Activated CD8-positive, alpha-beta memory T cell treated with anti-CD3 and anti-CD28 coated beads for 48 hours (primary cell): ENCODE data around the gene GZMM.

Source experiments
- DNase-seq, 3 experiments: peaks; one replicate each; pipeline ENCODE4 v3.0.0-alpha.2; 2020; ENCODE audit warnings: low read depth in 2 of 3, low spot score in 2 of 3

GZMM gene

DNA sequence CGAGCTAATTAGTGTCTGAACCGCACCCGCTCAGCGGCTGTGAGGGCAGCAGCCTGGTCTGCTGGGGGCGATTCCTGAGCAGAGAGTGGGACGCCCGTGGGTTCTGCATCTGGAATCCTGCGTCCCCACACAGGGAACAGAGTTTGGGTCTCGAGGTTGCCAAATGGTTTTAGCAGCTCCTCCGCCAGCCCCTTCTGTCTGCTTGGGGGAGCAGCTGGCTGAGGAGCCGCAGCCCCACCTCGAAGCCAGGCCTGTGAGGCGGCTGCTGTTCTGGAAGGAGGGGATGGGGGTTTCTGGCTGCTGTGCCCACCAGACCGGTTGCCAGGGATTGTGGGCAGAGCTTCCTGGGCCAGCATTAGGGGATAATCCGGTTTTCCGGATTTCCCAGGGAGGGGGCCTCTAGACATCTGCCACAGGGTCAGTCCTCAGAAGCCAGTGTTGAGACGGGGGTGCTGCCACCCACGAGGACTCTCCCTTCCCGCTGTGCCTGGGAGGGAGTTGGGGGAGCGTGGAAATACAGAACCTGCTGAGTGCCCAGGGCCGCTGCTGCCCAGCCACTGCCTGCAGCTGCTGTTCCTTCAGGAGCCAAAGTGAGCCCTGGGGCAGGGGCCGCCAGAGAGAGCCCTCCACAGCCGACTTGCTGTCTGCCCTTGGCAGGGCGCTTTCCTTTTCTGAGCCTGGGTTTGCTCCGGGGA is 10.3 kb upstream of the GZMM start:
- DNase-seq: no peak

DNA sequence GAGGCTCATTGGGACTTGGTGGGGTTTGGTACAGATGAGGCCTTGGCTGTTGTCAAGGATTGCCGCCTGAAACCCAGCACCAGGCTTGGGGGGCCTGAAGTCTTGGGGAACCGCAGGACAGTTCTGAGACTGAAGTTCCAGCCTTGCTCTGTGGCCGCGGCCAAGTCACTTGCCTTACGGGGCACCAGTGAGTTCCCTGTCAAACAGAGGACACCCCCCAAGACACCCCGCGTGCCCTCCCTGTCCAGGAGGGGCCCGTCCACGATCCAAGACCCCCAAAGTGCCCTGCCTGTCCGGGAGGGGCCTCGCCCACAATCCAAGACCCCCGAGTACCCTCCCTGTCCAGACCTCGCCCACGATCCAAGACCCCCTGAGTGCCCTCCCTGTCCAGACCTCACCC is 9.8 kb upstream of the GZMM start:
- DNase-seq: no peak

DNA sequence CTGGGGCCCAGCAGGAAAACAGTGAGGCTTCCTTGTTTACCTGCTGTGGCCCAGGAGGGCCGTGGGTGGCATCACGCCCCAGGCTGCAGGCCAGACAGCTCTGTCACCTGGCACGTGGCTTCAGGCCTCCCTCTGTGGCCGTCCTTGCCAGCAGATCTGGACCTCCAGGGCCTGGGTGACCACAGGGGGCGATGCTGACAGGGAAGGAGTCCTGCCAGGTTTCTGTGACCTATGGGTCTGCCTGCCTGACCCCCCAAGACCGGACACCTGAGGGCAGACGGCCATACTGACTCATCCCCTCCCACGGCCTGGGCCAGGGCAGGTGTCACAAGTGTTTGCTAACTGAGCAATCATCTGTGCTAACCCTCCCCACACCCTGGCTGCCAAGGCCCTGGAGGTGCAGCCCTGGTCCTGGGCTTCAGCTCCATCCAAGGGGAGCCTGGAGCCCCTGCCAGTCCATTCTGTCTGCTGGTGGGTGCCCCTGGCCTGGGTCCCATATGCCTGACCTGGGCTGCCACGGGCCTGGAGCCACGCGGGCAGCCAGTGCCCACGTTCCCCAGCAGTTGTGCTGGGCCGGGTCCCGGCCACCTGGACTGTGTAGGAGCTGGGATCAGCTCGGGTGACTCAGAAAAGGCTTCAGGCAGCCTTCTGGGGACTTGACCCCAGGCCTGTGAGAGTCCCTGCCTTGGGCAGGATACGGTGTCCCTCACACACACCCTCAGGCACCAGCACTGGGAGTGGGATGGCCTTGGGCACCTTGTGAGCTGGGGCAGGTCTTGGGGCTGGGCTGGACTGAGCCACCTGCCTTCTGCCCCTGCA is 8.6 kb upstream of the GZMM start:
- DNase-seq: no peak

DNA sequence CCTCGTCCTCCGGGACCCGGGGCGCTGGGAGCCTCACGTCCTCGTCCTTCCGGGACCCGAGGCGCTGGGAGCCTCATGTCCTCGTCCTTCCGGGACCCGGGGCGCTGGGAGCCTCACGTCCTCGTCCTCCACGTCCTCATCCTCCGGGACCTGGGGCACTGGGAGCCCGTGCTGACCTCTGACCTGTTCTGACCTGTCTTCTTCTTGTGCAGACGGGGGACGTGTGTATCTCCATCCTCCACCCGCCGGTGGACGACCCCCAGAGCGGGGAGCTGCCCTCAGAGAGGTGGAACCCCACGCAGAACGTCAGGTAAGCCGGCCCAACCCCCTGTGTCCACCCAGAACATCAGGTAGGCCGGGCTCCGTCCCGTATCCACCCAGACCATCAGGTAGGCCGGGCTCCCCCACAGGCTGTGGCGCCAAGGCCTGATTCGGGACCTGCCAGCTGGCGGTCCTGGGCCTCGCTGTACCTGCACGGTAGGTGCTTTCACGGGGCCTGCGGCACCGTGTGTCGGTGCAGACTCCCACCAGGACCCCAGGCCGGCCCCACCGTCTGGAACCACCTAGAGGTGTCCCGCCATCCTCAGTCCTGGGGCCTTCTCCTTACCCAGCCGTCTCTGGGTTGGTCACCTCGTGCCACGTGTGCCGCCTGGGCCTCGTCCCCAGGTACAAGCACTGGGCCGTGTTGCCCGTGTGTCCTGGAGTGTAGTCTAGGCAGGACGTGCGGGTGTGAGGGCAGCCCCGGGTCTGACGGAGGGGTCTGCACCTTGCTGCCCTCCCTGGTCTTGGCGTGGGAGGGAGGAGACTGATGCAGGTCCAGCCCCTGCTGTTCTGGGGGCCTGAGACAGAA is 7.6 kb upstream of the GZMM start:
- DNase-seq: no peak

DNA sequence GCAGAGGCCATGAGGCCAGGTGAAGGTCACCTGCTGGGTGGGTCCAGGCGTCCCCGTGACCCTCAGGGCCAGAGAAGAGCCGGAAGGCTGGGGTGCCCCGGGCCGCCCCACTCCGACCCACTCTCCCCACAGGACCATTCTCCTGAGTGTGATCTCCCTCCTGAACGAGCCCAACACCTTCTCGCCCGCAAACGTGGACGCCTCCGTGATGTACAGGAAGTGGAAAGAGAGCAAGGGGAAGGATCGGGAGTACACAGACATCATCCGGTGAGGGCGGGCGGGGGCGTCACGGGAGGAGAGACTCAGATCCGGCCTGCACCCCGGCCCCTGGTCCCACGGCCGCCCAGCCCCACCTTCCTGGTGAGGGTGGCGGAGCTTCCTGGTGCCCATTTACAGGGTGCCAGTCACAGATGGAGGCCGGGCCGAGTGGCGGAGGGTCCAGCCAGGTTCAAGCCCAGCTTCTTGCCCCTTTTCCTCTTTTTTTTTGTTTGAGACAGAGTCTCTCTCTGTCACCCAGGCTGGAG is 6.9 kb upstream of the GZMM start:
- no peak for DNase-seq

DNA sequence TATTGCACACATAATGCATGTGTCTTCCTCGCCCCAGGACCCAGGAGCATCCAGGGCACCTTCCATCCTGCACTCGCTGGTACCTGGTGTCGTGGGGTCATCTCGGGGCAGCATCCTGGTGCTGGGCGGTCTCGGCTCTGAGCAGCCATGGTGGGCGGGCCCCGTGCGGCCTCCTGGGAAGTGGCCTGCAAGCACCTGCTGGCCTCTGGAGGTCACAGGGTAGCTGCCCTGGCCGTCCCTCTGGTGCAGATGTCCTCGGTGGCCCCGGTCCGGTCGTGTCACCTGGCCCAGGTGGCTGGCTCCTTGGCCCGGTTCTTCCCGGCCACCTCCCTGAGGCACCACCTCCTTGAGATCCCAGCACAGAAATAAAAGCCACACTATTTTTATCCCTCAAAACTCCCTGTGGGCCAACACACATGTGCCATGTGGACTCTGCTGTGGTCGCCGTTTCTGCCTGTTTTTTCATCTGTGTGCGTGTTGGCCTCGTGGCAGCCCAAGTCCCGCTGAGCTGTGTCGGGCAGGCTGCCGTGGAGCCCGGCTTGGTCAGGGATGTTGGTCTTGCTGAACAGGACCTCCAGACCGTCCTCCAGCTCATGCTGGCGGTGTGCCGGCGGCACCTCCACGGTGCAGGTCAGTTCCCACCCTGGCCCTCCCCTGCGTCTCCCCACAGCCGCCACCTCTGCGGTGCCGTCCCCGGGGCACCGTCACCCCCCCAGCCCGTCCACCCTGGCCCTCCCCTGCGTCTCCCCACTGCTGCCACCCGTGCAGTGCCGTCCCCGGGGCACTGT is 5.0 kb upstream of the GZMM start:
- no peak for DNase-seq

DNA sequence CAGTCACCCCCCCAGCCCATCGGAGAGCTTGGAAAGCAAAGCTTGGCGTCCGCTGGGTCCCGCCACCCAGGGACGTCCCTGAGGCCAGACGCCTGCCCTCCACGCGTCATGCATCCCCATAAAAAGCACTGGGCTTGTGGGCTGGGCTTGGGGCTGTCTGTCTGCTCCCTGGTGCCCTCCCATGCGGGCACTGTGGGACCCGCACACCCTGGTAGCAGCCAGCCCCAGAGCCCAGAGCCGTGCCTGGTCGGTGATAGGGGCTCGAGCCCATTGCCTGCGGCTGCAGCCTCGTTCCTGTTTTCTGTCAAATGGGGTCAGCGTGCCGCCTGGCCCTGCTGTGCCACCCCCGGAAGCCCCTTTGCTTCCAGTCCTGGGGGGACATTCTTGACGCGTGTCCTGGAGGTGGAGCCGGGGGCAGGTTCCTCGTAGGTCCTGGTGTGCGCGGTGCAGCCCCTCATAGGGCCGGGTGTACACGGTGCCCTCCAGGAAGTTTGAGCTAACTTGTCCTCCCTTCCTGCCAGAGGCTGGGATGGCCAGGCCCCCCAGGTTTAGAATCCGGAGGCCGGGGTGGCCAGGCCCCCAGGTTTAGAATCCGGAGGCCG is 4.3 kb upstream of the GZMM start:
- no peak for DNase-seq

DNA sequence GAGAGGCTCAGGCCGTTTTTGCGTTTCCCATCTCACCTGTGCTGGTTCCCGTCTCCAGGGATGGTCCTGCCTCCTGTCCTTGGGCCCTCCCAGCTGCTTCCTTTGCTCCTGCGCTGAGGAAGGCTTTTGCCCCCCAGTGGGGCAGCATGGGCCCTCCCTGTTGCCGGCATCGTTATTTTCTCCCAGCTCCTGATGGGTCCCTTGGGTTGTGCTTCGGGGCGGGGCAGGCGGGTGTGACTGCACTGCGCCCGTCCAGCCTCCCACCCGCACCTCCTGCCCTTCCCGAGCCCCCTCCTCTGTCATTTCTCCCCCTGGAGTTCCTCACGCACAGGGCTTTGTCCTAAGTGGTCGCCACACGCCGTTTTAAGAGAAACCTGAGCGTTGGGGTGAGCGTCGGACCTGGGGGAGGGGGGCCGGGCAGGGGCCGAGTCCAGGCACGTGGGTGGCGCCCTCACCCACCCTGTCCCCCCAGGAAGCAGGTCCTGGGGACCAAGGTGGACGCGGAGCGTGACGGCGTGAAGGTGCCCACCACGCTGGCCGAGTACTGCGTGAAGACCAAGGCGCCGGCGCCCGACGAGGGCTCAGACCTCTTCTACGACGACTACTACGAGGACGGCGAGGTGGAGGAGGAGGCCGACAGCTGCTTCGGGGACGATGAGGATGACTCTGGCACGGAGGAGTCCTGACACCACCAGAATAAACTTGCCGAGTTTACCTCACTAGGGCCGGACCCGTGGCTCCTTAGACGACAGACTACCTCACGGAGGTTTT is 2.8 kb upstream of the GZMM start:
- DNase-seq: no peak

DNA sequence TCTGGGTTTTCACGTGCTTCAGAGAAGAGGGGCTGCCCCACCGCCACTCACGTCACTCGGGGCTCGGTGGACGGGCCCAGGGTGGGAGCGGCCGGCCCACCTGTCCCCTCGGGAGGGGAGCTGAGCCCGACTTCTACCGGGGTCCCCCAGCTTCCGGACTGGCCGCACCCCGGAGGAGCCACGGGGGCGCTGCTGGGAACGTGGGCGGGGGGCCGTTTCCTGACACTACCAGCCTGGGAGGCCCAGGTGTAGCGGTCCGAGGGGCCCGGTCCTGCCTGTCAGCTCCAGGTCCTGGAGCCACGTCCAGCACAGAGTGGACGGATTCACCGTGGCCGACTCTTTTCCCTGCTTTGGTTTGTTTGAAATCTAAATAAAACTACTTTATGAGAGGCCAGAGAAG is 2.2 kb upstream of the GZMM start:
- no peak for DNase-seq

DNA sequence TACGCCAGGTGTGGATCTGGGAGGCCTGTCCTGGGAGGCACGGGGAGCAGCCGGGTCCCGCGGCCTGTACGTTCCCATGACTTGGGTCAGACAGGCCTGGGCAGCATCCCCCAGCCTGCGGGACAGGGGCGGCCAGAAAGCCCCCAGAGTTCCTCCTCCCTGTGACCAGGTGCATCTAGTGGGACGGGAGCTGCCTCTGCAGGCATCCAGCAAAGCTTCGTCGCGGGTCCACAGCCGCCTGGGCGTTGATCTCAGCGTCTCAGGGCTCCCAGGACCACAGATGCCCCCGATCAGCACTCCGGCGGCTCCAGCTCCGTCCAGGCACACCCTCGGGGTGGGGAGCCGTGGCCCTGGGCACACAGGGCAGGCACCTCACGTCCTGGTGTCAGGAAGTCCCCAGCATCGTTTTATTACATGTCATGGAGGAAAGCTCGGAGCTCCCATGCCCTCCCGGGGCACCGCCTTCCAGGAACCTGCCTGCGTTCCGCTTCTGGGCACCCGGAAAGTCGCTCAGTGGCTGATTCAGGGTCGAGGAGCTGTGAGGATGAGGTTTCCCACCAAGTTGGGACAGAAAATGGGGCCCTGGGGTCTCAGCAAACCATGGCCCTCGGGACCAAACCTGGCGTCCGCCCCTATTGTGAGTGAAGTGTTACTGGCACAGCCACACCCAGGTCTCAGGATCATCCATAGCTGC is 1.5 kb upstream of the GZMM start:
- no peak for DNase-seq

DNA sequence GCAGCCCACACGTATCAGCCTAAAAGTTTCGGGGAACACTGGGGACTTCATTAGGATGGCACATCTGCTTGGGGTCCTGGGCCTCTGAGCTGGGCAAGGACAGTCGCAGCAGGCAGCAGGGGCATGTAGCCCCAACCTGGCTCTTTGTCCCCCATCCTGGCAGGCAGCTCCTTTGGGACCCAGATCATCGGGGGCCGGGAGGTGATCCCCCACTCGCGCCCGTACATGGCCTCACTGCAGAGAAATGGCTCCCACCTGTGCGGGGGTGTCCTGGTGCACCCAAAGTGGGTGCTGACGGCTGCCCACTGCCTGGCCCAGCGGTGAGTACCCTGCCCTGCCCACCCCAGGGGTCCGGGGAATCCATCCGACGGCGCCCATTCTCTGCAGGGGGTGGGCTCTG is 3.3 kb downstream of the GZMM start:
- no peak for DNase-seq

DNA sequence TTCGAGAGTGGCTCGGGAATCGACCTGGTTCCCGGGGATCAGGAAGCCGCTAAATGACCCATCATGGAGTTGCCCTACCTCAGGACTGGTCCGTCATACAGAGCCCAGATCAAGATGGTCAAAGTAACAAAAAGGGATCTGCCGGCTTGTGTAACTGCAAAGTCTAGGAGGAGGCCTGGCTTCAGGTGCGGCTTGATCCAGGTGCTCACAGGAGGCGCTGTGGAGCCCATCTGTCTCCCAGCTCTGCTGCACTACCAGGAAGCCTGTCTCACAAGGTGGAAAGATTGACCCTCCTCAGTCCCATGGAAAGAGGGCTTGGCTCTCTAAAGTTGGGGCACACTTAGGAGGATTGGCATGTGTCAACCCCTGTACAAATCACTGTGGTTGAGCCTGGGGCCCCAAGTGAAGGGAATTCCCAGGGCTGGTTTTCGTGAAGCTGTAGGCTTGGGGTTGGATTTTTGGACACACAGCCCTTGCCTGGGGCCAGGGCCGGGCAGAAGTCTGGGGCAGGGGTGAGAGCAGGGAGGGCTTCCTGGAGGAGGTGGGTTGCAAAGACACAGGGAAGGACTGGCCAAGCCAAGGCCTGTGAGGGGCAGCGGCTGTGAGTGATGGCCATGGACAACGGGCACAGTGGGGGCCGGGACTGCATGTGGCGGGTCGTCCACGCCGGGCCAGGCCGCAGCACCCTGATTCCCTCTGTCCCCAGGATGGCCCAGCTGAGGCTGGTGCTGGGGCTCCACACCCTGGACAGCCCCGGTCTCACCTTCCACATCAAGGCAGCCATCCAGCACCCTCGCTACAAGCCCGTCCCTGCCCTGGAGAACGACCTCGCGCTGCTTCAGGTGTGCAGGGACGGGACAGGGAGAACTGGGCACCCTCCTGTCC is 4.2 kb downstream of the GZMM start:
- no peak for DNase-seq

DNA sequence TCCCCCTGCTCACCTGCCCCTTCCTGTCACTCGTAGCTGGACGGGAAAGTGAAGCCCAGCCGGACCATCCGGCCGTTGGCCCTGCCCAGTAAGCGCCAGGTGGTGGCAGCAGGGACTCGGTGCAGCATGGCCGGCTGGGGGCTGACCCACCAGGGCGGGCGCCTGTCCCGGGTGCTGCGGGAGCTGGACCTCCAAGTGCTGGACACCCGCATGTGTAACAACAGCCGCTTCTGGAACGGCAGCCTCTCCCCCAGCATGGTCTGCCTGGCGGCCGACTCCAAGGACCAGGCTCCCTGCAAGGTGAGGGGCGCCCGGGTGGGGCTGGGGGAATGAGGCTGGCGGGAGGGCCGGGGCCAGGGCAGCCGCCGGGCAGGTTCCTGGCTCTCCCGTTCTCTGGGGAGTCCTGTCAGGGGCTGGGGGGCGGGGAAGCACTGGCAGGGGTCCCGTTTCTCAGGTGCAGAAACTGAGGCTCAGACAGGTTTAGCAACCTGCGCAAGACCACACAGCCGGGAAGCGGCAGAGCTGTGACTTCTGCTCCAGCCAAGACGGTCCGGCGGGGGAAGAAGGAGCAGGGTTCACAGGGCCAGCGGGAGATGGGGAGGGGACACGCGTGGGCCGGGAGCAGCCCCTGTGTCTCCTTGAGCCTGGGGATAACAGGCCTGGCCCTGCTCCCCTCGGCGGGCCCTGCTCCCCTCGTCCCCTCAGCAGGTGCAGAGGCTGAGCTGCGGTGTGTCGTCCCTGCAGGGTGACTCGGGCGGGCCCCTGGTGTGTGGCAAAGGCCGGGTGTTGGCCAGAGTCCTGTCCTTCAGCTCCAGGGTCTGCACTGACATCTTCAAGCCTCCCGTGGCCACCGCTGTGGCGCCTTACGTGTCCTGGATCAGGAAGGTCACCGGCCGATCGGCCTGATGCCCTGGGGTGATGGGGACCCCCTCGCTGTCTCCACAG is 5.3 kb downstream of the GZMM start:
- DNase-seq: no peak

DNA sequence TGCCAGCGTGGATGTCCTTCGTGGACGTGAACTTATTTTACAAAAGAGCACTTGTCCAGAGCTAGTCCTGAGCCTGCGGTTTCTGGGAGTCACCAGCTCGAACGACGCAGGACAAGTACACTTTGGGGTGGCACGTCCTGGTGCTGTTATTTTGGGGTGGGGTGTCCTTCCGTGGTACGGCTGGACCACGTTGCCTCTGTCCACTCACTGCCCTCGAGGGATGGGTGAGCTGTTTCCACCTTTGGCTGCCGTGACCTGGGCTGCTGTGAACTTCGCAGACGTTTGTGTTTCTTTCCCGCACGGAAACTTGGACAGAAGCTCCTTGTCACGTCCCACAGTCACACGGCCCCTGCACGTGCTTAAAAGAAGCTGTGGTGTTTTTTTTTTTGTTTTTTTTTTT is 11.0 kb downstream of the GZMM start:
- DNase-seq: no peak

DNA sequence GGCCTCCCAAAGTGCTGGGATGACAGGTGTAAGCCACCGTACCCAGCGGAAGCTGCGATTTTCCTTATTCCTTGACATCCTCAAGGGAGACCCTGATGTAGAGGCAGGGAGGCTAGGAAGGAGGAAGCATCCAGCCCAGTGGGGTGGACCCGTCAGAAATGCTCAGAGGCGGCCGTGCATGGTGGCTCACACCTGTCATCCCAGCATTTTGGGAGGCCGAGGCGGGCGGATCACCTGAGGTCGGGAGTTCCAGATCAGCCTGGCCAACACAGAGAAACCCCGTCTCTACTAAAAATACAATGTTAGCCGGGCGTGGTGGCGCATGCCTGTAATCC is 11.6 kb downstream of the GZMM start:
- no peak for DNase-seq

DNA sequence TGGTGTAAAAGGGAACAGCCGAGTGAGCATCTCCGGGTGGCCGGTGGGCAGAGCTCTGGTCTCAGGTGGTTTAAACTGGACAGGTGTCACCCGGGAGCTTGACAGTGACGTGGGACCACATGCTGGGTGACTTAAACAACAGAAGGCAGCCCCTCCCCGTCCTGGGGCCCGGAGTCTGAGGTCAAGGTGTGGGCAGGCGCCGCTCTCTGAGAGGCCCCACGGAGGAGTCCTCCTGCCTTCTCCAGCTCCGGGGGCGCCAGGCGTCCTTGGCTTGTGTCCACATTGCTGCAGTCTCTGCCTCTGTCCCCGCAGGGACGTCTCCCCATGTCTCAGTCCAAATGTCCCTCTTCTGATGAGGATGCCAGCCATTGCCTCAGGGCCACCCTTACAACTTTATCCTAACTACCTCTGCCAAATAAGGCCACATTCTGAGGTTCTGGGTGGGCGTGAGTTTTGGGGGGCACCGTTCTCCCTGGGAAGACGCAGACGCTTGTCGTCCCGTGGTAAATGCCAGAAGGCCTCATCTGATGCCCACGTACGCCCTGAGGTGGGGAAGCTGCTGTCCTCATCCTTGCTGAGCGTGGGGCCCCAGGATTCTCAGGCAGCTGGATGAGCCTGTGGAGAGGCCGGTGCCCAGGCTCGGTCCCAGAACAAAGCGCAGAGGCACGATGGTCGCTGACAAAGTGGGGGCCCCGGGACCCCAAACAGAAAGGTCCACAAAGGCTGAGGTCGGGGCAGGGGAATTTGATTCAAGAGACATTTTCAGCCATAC is 12.9 kb downstream of the GZMM start:
- DNase-seq: no peak
